BJ (cell line): ENCODE results near the gene GPR83. TPM values are rescaled to one million over a fixed set of nuclear protein-coding genes. Genes with fewer than 3 reads are reported as not detected.
"Not testable (repeated sequence)": the region's sequence is repeated elsewhere in the genome, so short reads cannot be mapped to it uniquely, and the experiment has no call there.

Experiments
- CTCF ChIA-PET: fragments of 350-600 bp; formaldehyde crosslinking; extraction: SDS; loops from one replicate; lab custom pipeline; 2021; ENCODE audit warnings: antibody characterized with exemption, inconsistent platforms; lab: Yijun Ruan, JAX
- POLR2A ChIA-PET: fragments of 300-600 bp; sonication (Branson Sonifier 250); formaldehyde crosslinking; extraction: SDS; loops from one replicate; lab custom pipeline; 2021; ENCODE audit warnings: antibody characterized with exemption; lab: Charles Lee
- DNase-seq: peaks from one replicate; pipeline ENCODE4 v3.0.0-alpha.2; 2011; ENCODE audit warnings: low read depth
- H3K27me3 ChIP-seq: 2 replicates; pipeline ENCODE4 v1.6.0; 2011; ENCODE audit warnings: low read length; ENCODE audit not compliant: control insufficient read depth, insufficient read depth
- H3K36me3 ChIP-seq: 2 replicates; pipeline ENCODE4 v1.5.1; 2011; ENCODE audit warnings: low read length; ENCODE audit not compliant: control insufficient read depth, insufficient read depth
- H3K4me3 ChIP-seq: 2 replicates; pipeline ENCODE4 v1.5.1; 2011; ENCODE audit warnings: low read depth, mild to moderate bottlenecking, control low read depth, low read length
- polyA plus RNA-seq: library from polyadenylated mRNA; depleted of rRNA; stranded (reverse); fragments of >200 nt; gene quantifications from 2 replicates; pipeline ENCODE4 v1.2.3, GENCODE V29; 2011
- TF ChIP-seq, protein P1 (sequence below): IDR thresholded peaks from 2 replicates; pipeline ENCODE4 v1.5.1; 2011; ENCODE audit warnings: low read depth, mild to moderate bottlenecking, control low read depth, inconsistent platforms, low read length, moderate library complexity; ENCODE audit not compliant: insufficient read depth

The GPR83 gene
- polyA plus RNA-seq, 1 experiment: 0.04 TPM

DNA sequence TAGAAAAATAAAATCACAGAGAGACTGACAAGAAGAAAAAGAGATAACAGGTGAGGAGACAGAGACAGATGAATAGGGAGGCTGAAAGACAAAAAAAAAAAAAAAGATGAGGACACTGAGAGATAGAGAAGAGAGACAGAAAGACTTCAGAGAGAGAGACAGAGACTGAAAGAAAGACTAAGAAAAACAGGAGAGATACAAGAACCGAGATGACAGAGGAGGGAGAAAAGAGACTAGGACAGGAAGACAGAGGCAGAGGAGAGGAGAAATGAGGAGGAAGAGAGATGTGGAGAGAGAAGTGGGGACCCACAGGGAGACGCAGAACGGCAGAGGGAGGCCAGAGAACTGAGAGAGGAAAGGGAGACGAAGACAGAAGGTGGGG lies 771 bp downstream of the GPR83 start:
- DNase-seq: no peak
- no peak overlapping the region for H3K4me3 ChIP-seq
- CTCF ChIA-PET: no interaction called here
- TF ChIP-seq, protein P1, sequence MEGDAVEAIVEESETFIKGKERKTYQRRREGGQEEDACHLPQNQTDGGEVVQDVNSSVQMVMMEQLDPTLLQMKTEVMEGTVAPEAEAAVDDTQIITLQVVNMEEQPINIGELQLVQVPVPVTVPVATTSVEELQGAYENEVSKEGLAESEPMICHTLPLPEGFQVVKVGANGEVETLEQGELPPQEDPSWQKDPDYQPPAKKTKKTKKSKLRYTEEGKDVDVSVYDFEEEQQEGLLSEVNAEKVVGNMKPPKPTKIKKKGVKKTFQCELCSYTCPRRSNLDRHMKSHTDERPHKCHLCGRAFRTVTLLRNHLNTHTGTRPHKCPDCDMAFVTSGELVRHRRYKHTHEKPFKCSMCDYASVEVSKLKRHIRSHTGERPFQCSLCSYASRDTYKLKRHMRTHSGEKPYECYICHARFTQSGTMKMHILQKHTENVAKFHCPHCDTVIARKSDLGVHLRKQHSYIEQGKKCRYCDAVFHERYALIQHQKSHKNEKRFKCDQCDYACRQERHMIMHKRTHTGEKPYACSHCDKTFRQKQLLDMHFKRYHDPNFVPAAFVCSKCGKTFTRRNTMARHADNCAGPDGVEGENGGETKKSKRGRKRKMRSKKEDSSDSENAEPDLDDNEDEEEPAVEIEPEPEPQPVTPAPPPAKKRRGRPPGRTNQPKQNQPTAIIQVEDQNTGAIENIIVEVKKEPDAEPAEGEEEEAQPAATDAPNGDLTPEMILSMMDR: no peak
- H3K36me3 ChIP-seq: no peaks in the 10 kb centered on the region
- POLR2A ChIA-PET: no interaction called here
- H3K27me3 ChIP-seq: peaks cover 10% of the 10 kb centered on the region

GRCh38 chr11:94400050-94400449 lies 1.2 kb downstream of the GPR83 start:
- TF ChIP-seq, protein P1: no peak
- CTCF ChIA-PET: no interaction called here
- POLR2A ChIA-PET: no interaction called here
- Histone ChIP-seq H3K36me3 (no peaks in the 10 kb centered on the region), H3K27me3 (peaks cover 10% of the 10 kb centered on the region), H3K4me3 (no peak overlapping the region)
- no peak for DNase-seq

GRCh38 chr11:94398101-94398500 lies 3.1 kb downstream of the GPR83 start:
- TF ChIP-seq, protein P1: no peak
- ChIA-PET CTCF (no interaction called here), POLR2A (no interaction called here)
- Histone ChIP-seq H3K4me3 (no peak overlapping the region), H3K27me3 (peaks cover 11% of the 10 kb centered on the region), H3K36me3 (no peaks in the 10 kb centered on the region)
- DNase-seq: no peak

DNA sequence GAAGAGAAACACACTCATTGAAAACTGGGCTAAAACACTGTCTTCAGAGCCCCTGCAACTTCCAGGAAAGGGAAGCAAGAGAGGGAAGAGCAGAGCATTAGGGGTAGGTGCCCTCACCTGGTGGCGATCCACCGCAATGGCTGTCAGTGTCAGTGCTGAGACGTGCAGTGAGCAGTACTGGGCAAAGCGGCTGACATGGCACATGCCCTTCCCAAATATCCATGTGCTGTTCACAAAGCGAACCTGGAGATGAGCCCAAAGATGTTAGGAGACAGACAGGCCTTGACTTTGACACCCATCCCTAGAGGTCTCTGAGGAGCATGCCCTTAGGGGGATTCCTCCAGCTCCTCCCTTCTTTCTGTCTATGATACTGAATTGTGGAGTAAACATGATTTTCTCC lies 4.9 kb downstream of the GPR83 start:
- Histone ChIP-seq H3K4me3 (no peak overlapping the region), H3K27me3 (peaks cover 10% of the 10 kb centered on the region), H3K36me3 (no peaks in the 10 kb centered on the region)
- CTCF ChIA-PET: no interaction called here
- no peak for DNase-seq
- POLR2A ChIA-PET: no interaction called here
- TF ChIP-seq, protein P1: no peak

- H3K4me3 ChIP-seq, DNase-seq, H3K36me3 ChIP-seq, H3K27me3 ChIP-seq, POLR2A ChIA-PET, CTCF ChIA-PET: not testable (repeated sequence)
These were observed 9.3 kb downstream of the GPR83 start for GRCh38 chr11:94391937-94392336.

DNA sequence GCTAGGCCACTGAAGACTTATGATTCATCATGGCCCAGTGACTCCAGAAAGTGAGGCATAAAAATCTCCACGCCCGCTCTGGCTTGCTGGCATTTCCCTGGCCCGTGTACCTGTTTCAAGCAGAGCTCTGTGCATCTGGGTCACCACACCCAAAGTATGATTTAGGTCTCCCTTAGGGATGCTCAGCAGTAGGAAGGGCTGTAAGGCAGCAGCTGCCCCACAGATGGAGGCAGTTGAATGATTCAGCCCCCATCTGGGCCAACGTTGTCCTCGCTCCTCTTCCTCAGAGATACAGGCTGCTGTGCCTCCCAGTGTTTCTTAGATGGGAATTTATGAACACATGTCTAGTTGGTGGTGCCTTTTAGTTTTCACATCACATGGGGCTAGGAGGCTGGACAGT lies 21.6 kb downstream of the GPR83 start:
- CTCF ChIA-PET: no interaction called here
- H3K4me3 ChIP-seq: no peak overlapping the region
- POLR2A ChIA-PET: no interaction called here
- H3K27me3 ChIP-seq: no peaks in the 10 kb centered on the region
- no peak for DNase-seq
- H3K36me3 ChIP-seq: no peaks in the 10 kb centered on the region
- TF ChIP-seq, protein P1: no peak
